SU-DHL-6 (cell line): Measurements from ENCODE around the gene DOCK1.

ENCODE experiments used
- CTCF ChIP-seq: fragments of 200-600 bp; sonication (generic); IDR thresholded peaks from one replicate; pipeline ENCODE4 v1.5.1; 2017; ENCODE audit warnings: antibody characterized with exemption, mild to moderate bottlenecking, low read length, moderate library complexity; ENCODE audit not compliant: insufficient read depth, poor library complexity, severe bottlenecking
- EZH2phosphoT487 ChIP-seq: fragments of 200-600 bp; sonication (generic), shearing (Covaris generic); conservative IDR thresholded peaks from 2 replicates; pipeline ENCODE4 v1.6.1; 2018; ENCODE audit warnings: mild to moderate bottlenecking, antibody characterized with exemption, low read length, moderate library complexity, mixed read lengths

GRCh38 chr10:127447197-127447596 is 542.0 kb downstream of the DOCK1 start:
- no peak for TF ChIP-seq CTCF
- TF ChIP-seq EZH2phosphoT487 = no peak
